SKM-1 (cell line): Measurements from ENCODE around the gene LMOD2.

Experiments used
- DNase-seq: peaks from one replicate; lab custom pipeline; 2025; ENCODE audit not compliant: unreplicated experiment; lab: John Stamatoyannopoulos, UW

The LMOD2 gene

GRCh38 chr7:123639631-123640030, 16.0 kb upstream of the LMOD2 start:
- no peak for DNase-seq

DNA sequence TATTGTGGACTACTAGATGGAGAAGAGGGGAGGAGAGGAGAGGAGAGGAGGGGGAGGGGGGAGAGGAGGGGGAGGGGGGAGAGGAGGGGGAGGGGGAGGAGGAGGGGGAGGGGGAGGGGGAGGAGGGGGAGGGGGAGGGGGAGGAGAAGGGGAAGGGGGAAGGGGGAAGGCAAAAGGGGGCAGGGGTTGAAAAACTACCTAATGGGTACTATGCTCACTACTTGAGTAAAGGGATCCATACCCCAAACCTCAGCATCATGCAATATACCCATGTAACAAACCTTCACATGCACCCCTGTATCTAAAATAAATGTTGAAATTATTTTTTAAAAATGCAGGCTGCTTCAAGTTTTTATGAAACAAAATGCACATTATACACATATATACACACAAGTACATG, 15.1 kb upstream of the LMOD2 start:
- DNase-seq, result no peak

DNA sequence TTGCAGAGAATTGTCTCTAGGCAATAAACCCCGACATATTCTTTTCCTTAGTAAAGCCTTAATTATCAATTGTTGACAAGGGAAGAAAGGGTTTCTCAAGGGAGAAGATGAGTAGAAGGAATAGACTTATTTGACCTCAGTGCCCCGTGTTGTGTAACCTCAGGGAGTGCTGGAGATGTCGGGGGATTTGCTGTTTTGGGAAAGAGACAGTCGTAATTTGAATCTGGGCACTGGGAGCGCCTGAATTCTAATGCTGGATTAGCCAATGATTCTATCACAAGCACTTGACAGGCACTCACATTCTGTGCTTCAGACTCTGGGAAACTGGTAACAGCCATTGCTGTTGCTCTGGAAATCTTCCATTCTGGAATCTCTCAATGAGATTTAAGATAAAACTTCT, 13.8 kb upstream of the LMOD2 start:
- DNase-seq, result no peak

GRCh38 chr7:123643495-123644441, 11.9 kb upstream of the LMOD2 start:
- DNase-seq, result no peak

DNA sequence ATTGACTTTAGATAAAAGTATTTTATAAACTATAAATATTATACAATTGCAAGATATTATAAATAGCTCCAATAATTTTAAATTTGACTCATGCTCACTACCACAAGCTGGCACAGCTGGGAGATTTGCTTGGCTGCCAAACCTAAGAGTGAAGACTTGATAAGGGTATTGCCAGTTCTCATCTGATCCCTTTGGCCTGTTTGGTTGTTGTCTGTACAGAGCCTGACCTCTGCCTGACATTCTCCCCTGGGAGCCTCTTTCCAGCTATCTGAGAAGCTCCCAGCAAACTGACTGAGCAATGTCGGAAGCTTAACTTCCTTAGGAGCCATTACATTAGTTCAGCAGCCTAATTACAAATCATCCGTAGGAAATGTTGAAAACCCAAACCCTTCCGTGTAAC, 10.2 kb upstream of the LMOD2 start:
- DNase-seq, result no peak

DNA sequence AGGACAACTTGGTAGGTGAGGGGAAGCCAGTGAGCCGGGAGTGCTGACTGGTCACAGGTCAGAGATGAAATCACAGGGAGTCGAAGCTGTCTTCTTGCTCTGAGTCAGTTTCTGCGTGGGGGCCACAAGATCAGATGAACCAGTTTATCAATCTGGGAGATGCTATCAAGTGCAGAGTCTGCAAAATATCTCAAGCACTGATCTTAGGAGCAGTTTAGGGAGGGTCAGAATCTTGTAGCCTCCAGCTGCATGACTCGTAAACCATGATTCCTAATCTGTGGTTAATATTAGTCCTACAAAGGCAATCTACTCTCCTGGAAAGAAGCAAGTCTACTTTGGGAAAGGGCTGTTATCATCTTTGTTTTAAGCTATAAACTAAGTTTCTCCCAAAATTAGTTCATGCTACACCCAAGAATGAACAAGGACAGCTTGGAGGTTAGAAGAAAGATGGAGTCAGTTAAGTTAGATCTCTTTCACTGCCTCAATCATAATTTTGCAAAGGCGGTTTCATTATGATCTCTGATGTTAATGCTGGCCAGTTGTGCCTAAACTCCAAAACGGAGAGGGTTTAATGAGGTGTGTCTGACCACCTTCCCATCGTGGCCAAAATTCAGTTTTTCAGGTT, 8.4 kb upstream of the LMOD2 start:
- DNase-seq, result no peak

- DNase-seq, result no peak
These were observed 5.7 kb upstream of the LMOD2 start for GRCh38 chr7:123649964-123650363.

GRCh38 chr7:123650595-123650994, 5.1 kb upstream of the LMOD2 start:
- DNase-seq, result no peak

GRCh38 chr7:123652406-123652805, 3.3 kb upstream of the LMOD2 start:
- DNase-seq, result no peak

DNA sequence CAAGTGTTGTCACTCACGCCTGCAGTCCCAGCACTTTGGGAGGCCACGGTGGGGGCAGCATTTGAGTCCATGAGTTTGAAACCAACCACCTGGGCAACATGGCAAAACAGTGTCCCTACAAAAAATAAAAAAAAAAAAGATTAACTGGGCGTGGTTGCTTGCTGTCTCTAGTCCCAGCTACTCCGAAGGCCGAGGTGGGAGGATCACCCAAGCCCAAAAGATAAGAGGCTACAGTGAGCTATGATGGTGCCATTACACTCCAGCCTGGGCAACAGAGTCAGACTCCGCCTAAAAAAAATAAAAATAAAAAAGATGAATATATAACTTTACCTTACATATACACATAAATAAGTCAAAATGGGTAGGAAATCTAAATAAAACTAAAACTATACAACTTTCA, 2.5 kb upstream of the LMOD2 start:
- no peak for DNase-seq

DNA sequence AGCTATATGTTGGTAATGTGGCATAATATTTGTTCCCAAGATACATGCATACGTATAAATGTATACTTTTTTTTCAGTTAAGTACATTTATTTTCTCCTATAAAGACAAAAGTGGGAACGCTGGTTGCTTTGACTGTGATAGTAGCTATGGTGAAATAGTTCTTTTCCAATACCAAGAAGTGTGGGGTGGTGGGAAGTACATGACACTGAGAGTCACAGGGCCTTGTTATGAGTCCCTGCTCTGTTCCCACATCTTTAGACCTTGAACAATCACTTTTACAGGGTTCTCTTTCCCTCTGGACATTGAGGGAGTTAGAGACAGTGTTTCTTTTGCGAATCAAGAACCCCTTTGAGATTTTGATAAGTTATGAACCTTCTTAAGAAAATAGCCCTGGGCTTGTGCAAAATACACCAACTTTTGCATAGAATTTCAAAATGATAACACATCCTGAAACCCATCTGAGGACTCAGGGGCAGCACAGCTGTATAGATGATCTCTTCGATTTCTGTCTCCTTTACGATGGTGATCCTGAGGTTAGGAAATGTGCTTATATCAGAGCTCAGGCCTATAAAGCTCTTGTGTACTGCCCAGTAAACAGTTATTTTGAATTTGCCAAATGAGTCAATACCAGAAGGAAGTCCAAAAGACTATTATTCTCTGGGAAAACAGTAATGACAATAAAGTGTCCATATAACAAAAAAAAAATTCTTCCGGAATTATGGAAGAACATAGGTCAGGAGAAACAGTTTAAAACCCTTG, 1.1 kb downstream of the LMOD2 start:
- no peak for DNase-seq

DNA sequence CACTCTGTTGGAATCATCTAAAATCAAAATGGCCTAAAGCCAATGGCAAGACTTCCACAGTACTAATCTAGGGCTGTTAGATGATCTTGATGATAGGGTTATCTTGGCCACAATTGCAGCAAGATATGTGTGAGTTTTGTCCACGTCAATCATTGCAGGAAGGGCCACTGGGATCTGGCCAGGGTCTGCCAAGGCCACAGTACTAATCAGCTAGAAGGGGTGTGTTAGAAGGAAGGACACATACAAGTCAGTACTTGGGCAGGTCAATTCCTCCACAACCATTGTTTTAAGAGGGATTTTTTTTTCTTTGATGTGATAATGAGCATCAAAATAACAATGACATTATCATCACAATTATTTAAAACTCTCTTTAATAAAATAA, 1.6 kb downstream of the LMOD2 start:
- DNase-seq, result no peak

DNA sequence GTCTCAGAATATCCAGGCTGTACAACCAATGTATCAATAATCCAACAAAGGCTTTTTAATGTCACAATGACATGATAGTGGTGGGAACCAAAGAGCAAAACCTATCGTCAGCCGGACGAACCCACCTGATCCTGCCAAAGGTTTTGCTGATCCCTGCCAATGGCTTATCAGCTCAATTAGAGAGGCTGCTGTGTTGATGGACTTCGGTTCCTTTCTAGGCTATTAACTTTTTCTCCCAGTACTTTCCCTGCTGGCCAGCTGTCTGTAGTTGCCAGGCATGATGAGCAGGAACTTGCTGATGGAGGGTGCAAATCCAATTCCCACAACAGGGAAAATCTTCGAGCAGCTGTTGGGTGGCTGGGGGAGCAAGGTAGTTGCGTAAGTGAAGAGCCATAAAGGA, 2.4 kb downstream of the LMOD2 start:
- DNase-seq, result no peak

- no peak for DNase-seq
These were observed 5.1 kb downstream of the LMOD2 start for GRCh38 chr7:123660514-123661354.

- DNase-seq, result no peak
These were observed 6.1 kb downstream of the LMOD2 start for GRCh38 chr7:123661765-123662164.

DNA sequence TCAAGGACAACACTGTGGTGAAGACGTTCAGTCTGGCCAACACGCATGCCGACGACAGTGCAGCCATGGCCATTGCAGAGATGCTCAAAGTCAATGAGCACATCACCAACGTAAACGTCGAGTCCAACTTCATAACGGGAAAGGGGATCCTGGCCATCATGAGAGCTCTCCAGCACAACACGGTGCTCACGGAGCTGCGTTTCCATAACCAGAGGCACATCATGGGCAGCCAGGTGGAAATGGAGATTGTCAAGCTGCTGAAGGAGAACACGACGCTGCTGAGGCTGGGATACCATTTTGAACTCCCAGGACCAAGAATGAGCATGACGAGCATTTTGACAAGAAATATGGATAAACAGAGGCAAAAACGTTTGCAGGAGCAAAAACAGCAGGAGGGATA, 6.6 kb downstream of the LMOD2 start:
- no peak for DNase-seq

GRCh38 chr7:123662755-123663154, 7.1 kb downstream of the LMOD2 start:
- no peak for DNase-seq

DNA sequence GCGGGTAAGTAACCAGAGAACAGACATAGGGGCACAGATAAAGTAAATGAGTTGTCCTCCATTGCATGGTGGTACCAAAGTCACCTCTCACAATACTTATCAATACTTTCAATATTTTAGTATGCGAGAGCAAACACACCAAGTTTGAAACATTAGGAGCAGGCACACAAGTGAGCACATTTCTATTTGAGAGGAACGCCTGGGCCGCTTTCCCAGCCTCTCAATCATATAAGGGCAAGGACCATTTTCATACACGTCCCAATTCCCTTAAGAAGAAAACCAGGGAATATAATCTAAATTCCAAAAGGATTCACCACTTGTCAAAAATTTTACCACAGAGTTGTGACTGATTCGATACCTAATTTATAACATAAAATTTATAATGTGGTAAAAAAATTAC, 7.5 kb downstream of the LMOD2 start:
- DNase-seq, result no peak

GRCh38 chr7:123665157-123665556, 9.5 kb downstream of the LMOD2 start:
- no peak for DNase-seq

GRCh38 chr7:123665896-123666295, 10.2 kb downstream of the LMOD2 start:
- DNase-seq, result no peak

DNA sequence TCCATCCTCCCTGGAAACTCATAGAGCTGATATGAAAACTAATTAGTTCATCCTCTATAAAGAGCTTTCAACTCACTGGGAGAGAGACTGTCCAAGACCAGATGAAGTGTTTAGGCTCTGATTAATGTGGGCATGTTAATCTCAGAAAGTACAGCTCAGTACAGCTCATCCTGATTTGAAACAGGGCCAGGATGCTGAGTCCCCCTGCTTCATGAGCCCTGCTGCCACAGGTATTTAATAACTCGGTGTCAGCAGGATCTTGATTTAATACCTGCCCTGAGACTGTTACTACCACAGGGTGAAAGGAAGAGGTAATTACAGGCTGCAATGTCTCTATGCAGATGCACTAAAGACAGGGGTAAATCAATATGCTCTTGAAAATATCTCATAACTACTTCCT, 10.8 kb downstream of the LMOD2 start:
- no peak for DNase-seq
